ENCODE data around the gene C12orf75. TPM values are rescaled to one million over a fixed set of nuclear protein-coding genes. Genes with fewer than 3 reads are reported as not detected.

The C12orf75 gene
- total RNA-seq, 1 donor from 2014 or later = 163 TPM

DNA sequence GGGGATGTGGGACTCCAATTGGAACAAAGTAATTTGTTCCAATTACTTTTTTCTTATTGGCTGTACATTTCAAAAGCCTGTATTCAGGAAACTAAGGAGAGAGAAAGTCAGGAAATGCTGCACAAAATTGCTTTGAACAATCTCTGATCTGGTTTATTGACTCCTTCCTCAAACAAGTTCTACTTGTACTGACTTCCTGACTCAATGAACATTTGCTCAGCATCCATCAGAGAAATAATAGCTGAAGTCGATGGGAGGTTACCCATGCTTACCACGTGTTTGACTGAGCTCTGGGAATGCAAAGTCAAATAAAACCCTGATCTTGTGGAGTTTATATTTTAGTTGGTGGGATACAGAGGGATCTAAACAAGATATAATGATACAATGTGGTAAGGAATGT lies 15.4 kb upstream of the C12orf75 start:
- no peak overlapping the region for H3K4me3 Mint-ChIP-seq (ENCODE audit: unreplicated experiment)
- no peaks in the 10 kb centered on the region for H3K27me3 Mint-ChIP-seq (ENCODE audit: low read depth, unreplicated experiment)
- DNase-seq (ENCODE audit: low read depth) (no peak), FAIRE-seq (no peak)
- peaks cover 18% of the 10 kb centered on the region for H3K4me1 ChIP-seq (ENCODE audit: insufficient read depth, low read length)
- no peak for TF ChIP-seq EZH2 (IDR thresholded peaks at IDR 0.05; ENCODE audit: insufficient read depth, low read length)
- TF ChIP-seq, protein P1, sequence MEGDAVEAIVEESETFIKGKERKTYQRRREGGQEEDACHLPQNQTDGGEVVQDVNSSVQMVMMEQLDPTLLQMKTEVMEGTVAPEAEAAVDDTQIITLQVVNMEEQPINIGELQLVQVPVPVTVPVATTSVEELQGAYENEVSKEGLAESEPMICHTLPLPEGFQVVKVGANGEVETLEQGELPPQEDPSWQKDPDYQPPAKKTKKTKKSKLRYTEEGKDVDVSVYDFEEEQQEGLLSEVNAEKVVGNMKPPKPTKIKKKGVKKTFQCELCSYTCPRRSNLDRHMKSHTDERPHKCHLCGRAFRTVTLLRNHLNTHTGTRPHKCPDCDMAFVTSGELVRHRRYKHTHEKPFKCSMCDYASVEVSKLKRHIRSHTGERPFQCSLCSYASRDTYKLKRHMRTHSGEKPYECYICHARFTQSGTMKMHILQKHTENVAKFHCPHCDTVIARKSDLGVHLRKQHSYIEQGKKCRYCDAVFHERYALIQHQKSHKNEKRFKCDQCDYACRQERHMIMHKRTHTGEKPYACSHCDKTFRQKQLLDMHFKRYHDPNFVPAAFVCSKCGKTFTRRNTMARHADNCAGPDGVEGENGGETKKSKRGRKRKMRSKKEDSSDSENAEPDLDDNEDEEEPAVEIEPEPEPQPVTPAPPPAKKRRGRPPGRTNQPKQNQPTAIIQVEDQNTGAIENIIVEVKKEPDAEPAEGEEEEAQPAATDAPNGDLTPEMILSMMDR (IDR thresholded peaks at IDR 0.05; ENCODE audit: insufficient read depth, low read depth, low read length) = no peak
- no peaks in the 10 kb centered on the region for H3K9me3 ChIP-seq (ENCODE audit: insufficient read depth, low read depth, low read length)
- no peak overlapping the region for H3K4me2 ChIP-seq (ENCODE audit: low read length)
- peaks cover 2% of the 10 kb centered on the region for H3K36me3 Mint-ChIP-seq (ENCODE audit: low read depth, unreplicated experiment)
- H3K27ac ChIP-seq (ENCODE audit: low read depth, low read length) = no peak overlapping the region
- H3K27ac Mint-ChIP-seq (ENCODE audit: unreplicated experiment) = no peak overlapping the region
- no peaks in the 10 kb centered on the region for H3K79me2 ChIP-seq (ENCODE audit: insufficient read depth, low read length)
- H3K36me3 ChIP-seq (ENCODE audit: insufficient read depth, low read length) = no peaks in the 10 kb centered on the region
- H3K27me3 ChIP-seq (ENCODE audit: insufficient read depth, low read length) = no peaks in the 10 kb centered on the region
- no peaks in the 10 kb centered on the region for H4K20me1 ChIP-seq (ENCODE audit: insufficient read depth, low read length)
- H3K4me3 ChIP-seq (ENCODE audit: insufficient read depth, low read depth, low read length) = no peak overlapping the region
- peaks cover 22% of the 10 kb centered on the region for H3K4me1 Mint-ChIP-seq (ENCODE audit: low read depth, unreplicated experiment)
- H2AFZ ChIP-seq (ENCODE audit: low read depth, low read length) = no peak overlapping the region
- no peak overlapping the region for H3K9ac ChIP-seq (ENCODE audit: low read length)
- peaks cover 16% of the 10 kb centered on the region for H3K9me3 Mint-ChIP-seq (ENCODE audit: unreplicated experiment)

DNA sequence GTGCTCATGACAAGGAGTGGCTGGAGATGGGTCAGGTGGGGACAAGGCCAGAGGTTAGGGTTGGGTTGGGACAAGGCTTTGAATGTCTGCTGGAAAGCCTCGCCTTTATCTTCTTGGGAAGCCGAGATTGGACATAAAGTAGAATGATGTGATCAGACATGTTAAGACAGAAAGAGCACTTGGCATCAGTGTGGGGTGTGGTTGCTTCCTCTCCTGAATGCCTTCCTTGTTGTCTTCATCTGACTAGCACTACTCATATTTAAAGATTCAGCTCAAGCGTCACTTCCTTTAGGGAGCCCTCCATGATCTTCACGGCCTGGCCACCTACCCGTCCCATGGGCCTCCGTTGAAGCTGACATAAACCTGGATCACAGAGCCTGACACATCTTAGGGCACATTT lies 14.8 kb upstream of the C12orf75 start:
- DNase-seq (ENCODE audit: low read depth) (no peak), FAIRE-seq (no peak)
- no peak overlapping the region for H3K9ac ChIP-seq (ENCODE audit: low read length)
- H3K27ac ChIP-seq (ENCODE audit: low read depth, low read length) = no peak overlapping the region
- H3K4me3 Mint-ChIP-seq (ENCODE audit: unreplicated experiment) = no peak overlapping the region
- TF ChIP-seq, protein P1 (IDR thresholded peaks at IDR 0.05; ENCODE audit: insufficient read depth, low read depth, low read length) = no peak
- no peak for TF ChIP-seq EZH2 (IDR thresholded peaks at IDR 0.05; ENCODE audit: insufficient read depth, low read length)
- H3K36me3 Mint-ChIP-seq (ENCODE audit: low read depth, unreplicated experiment) = peaks cover 2% of the 10 kb centered on the region
- H3K27ac Mint-ChIP-seq (ENCODE audit: unreplicated experiment) = no peak overlapping the region
- no peaks in the 10 kb centered on the region for H4K20me1 ChIP-seq (ENCODE audit: insufficient read depth, low read length)
- no peak overlapping the region for H3K4me2 ChIP-seq (ENCODE audit: low read length)
- H3K9me3 Mint-ChIP-seq (ENCODE audit: unreplicated experiment) = peaks cover 16% of the 10 kb centered on the region
- peaks cover 18% of the 10 kb centered on the region for H3K4me1 ChIP-seq (ENCODE audit: insufficient read depth, low read length)
- H3K4me1 Mint-ChIP-seq (ENCODE audit: low read depth, unreplicated experiment) = peaks cover 22% of the 10 kb centered on the region
- H3K9me3 ChIP-seq (ENCODE audit: insufficient read depth, low read depth, low read length) = no peaks in the 10 kb centered on the region
- H3K27me3 Mint-ChIP-seq (ENCODE audit: low read depth, unreplicated experiment) = no peaks in the 10 kb centered on the region
- H3K79me2 ChIP-seq (ENCODE audit: insufficient read depth, low read length) = no peaks in the 10 kb centered on the region
- H3K4me3 ChIP-seq (ENCODE audit: insufficient read depth, low read depth, low read length) = no peak overlapping the region
- H3K36me3 ChIP-seq (ENCODE audit: insufficient read depth, low read length) = no peaks in the 10 kb centered on the region
- no peaks in the 10 kb centered on the region for H3K27me3 ChIP-seq (ENCODE audit: insufficient read depth, low read length)
- H2AFZ ChIP-seq (ENCODE audit: low read depth, low read length) = no peak overlapping the region

GRCh38 chr12:105316931-105317852 lies 13.3 kb upstream of the C12orf75 start:
- peaks cover 13% of the 10 kb centered on the region for H3K9me3 Mint-ChIP-seq (ENCODE audit: unreplicated experiment)
- Histone ChIP-seq H3K4me2 (ENCODE audit: low read length) (peak overlapping the region; percentile 59), H3K36me3 (ENCODE audit: insufficient read depth, low read length) (no peaks in the 10 kb centered on the region), H3K27me3 (ENCODE audit: insufficient read depth, low read length) (no peaks in the 10 kb centered on the region), H4K20me1 (ENCODE audit: insufficient read depth, low read length) (no peaks in the 10 kb centered on the region), H2AFZ (ENCODE audit: low read depth, low read length) (peak overlapping the region; percentile 48), H3K4me3 (ENCODE audit: insufficient read depth, low read depth, low read length) (no peak overlapping the region), H3K4me1 (ENCODE audit: insufficient read depth, low read length) (peaks cover 18% of the 10 kb centered on the region), H3K27ac (ENCODE audit: low read depth, low read length) (peak overlapping the region; percentile 76), H3K79me2 (ENCODE audit: insufficient read depth, low read length) (no peaks in the 10 kb centered on the region), H3K9me3 (ENCODE audit: insufficient read depth, low read depth, low read length) (no peaks in the 10 kb centered on the region), H3K9ac (ENCODE audit: low read length) (peak overlapping the region; percentile 30)
- FAIRE-seq (peak; percentile 43), DNase-seq (ENCODE audit: low read depth) (peak; percentile 84)
- peaks cover 23% of the 10 kb centered on the region for H3K4me1 Mint-ChIP-seq (ENCODE audit: low read depth, unreplicated experiment)
- H3K27me3 Mint-ChIP-seq (ENCODE audit: low read depth, unreplicated experiment) = no peaks in the 10 kb centered on the region
- peak overlapping the region; percentile 63 for H3K27ac Mint-ChIP-seq (ENCODE audit: unreplicated experiment)
- H3K36me3 Mint-ChIP-seq (ENCODE audit: low read depth, unreplicated experiment) = peaks cover 2% of the 10 kb centered on the region
- TF ChIP-seq, protein P1 (IDR thresholded peaks at IDR 0.05; ENCODE audit: insufficient read depth, low read depth, low read length) = no peak
- no peak for TF ChIP-seq EZH2 (IDR thresholded peaks at IDR 0.05; ENCODE audit: insufficient read depth, low read length)
- no peak overlapping the region for H3K4me3 Mint-ChIP-seq (ENCODE audit: unreplicated experiment)

Measured in astrocyte (in vitro differentiated cells and primary cell).